ENCODE results near the gene SH3RF3.

Gene SH3RF3

GRCh38 chr2:109176928-109177327, 47.9 kb downstream of the SH3RF3 start:
- peaks cover 0 to 9% (median 2%) of the 10 kb centered on the region in 4 experiments for H3K4me1 ChIP-seq (ENCODE audit: control extremely low read depth in 1 of 4, control insufficient read depth in 4 of 4, insufficient read depth in 4 of 4, low read length in 3 of 4)
- no peak overlapping the region for H3K27ac ChIP-seq (ENCODE audit: insufficient read depth in 1 of 2, low read depth in 1 of 2, low read length in 2 of 2, poor library complexity in 1 of 2, severe bottlenecking in 2 of 2)
- peaks cover 0 to 2% (median 0%) of the 10 kb centered on the region in 5 experiments for H3K27me3 ChIP-seq (replicated peaks in 2 of 5; ENCODE audit: control insufficient read depth in 4 of 5, insufficient read depth in 5 of 5, low read length in 4 of 5)
- CTCF ChIA-PET, result no interaction called here
- no peak overlapping the region for H3K4me3 ChIP-seq (ENCODE audit: control insufficient read depth in 1 of 7, extremely low read depth in 1 of 7, insufficient read depth in 4 of 7, low read depth in 2 of 7, low read length in 6 of 7)
- POLR2A ChIA-PET, result no interaction called here
- DNase-seq, result peak; percentile 14 to 48 (median 17)
- H3K9me3 ChIP-seq (ENCODE audit: control extremely low read depth in 1 of 5, control insufficient read depth in 4 of 5, insufficient read depth in 2 of 5, low read depth in 1 of 5, low read length in 4 of 5), result peaks cover 0 to 27% (median 10%) of the 10 kb centered on the region in 5 experiments
- 84% methylated on average over 2 of the region's 2 CpGs for WGBS (ENCODE audit: insufficient coverage)
- no peaks in the 10 kb centered on the region for H3K36me3 ChIP-seq (ENCODE audit: control insufficient read depth in 4 of 4, insufficient read depth in 4 of 4, low read length in 3 of 4)

GRCh38 chr2:109177635-109178034, 48.6 kb downstream of the SH3RF3 start:
- Histone ChIP-seq H3K4me3 (ENCODE audit: control insufficient read depth in 1 of 7, extremely low read depth in 1 of 7, insufficient read depth in 4 of 7, low read depth in 2 of 7, low read length in 6 of 7) (no peak overlapping the region), H3K36me3 (ENCODE audit: control insufficient read depth in 4 of 4, insufficient read depth in 4 of 4, low read length in 3 of 4) (no peaks in the 10 kb centered on the region), H3K27me3 (replicated peaks in 2 of 5; ENCODE audit: control insufficient read depth in 4 of 5, insufficient read depth in 5 of 5, low read length in 4 of 5) (peaks cover 0 to 2% (median 0%) of the 10 kb centered on the region in 5 experiments), H3K9me3 (ENCODE audit: control extremely low read depth in 1 of 5, control insufficient read depth in 4 of 5, insufficient read depth in 2 of 5, low read depth in 1 of 5, low read length in 4 of 5) (peaks cover 2 to 30% (median 10%) of the 10 kb centered on the region in 5 experiments), H3K4me1 (ENCODE audit: control extremely low read depth in 1 of 4, control insufficient read depth in 4 of 4, insufficient read depth in 4 of 4, low read length in 3 of 4) (peaks cover 0 to 9% (median 2%) of the 10 kb centered on the region in 4 experiments), H3K27ac (ENCODE audit: insufficient read depth in 1 of 2, low read depth in 1 of 2, low read length in 2 of 2, poor library complexity in 1 of 2, severe bottlenecking in 2 of 2) (no peak overlapping the region)
- ChIA-PET CTCF (no interaction called here), POLR2A (no interaction called here)
- DNase-seq, result no peak

GRCh38 chr2:109178968-109179367, 50.0 kb downstream of the SH3RF3 start:
- peaks cover 0 to 4% (median 2%) of the 10 kb centered on the region in 4 experiments for H3K4me1 ChIP-seq (ENCODE audit: control extremely low read depth in 1 of 4, control insufficient read depth in 4 of 4, insufficient read depth in 4 of 4, low read length in 3 of 4)
- peaks cover 2 to 30% (median 10%) of the 10 kb centered on the region in 5 experiments for H3K9me3 ChIP-seq (ENCODE audit: control extremely low read depth in 1 of 5, control insufficient read depth in 4 of 5, insufficient read depth in 2 of 5, low read depth in 1 of 5, low read length in 4 of 5)
- ChIA-PET POLR2A (no interaction called here), CTCF (no interaction called here)
- H3K4me3 ChIP-seq (ENCODE audit: control insufficient read depth in 1 of 7, extremely low read depth in 1 of 7, insufficient read depth in 4 of 7, low read depth in 2 of 7, low read length in 6 of 7), result no peak overlapping the region
- WGBS (ENCODE audit: insufficient coverage), result 93% methylated on average over 3 of the region's 3 CpGs
- no peak overlapping the region for H3K27ac ChIP-seq (ENCODE audit: insufficient read depth in 1 of 2, low read depth in 1 of 2, low read length in 2 of 2, poor library complexity in 1 of 2, severe bottlenecking in 2 of 2)
- H3K36me3 ChIP-seq (ENCODE audit: control insufficient read depth in 4 of 4, insufficient read depth in 4 of 4, low read length in 3 of 4), result no peaks in the 10 kb centered on the region
- peaks cover 0 to 2% (median 0%) of the 10 kb centered on the region in 5 experiments for H3K27me3 ChIP-seq (replicated peaks in 2 of 5; ENCODE audit: control insufficient read depth in 4 of 5, insufficient read depth in 5 of 5, low read length in 4 of 5)
- DNase-seq, result no peak

GRCh38 chr2:109180786-109181185, 51.8 kb downstream of the SH3RF3 start:
- WGBS (ENCODE audit: insufficient coverage), result 100% methylated on average over 2 of the region's 3 CpGs
- CTCF ChIA-PET, result no interaction called here
- no peak for DNase-seq

GRCh38 chr2:109182426-109182825, 53.4 kb downstream of the SH3RF3 start:
- Histone ChIP-seq H3K4me1 (ENCODE audit: control extremely low read depth in 1 of 4, control insufficient read depth in 4 of 4, insufficient read depth in 4 of 4, low read length in 3 of 4) (no peaks in the 10 kb centered on the region), H3K9me3 (ENCODE audit: control extremely low read depth in 1 of 5, control insufficient read depth in 4 of 5, insufficient read depth in 2 of 5, low read depth in 1 of 5, low read length in 4 of 5) (peaks cover 2 to 24% (median 4%) of the 10 kb centered on the region in 5 experiments), H3K27me3 (replicated peaks in 2 of 5; ENCODE audit: control insufficient read depth in 4 of 5, insufficient read depth in 5 of 5, low read length in 4 of 5) (peaks cover 0 to 3% (median 0%) of the 10 kb centered on the region in 5 experiments), H3K36me3 (ENCODE audit: control insufficient read depth in 4 of 4, insufficient read depth in 4 of 4, low read length in 3 of 4) (no peaks in the 10 kb centered on the region), H3K4me3 (ENCODE audit: control insufficient read depth in 1 of 7, extremely low read depth in 1 of 7, insufficient read depth in 4 of 7, low read depth in 2 of 7, low read length in 6 of 7) (no peak overlapping the region), H3K27ac (ENCODE audit: insufficient read depth in 1 of 2, low read depth in 1 of 2, low read length in 2 of 2, poor library complexity in 1 of 2, severe bottlenecking in 2 of 2) (no peak overlapping the region)
- CTCF ChIA-PET, result no interaction called here
- no peak for DNase-seq
- WGBS (ENCODE audit: insufficient coverage), result no CpG with 5 or more reads among the region's 2 CpGs
- POLR2A ChIA-PET, result no interaction called here

More at GRCh38 chr2:109180786-109181185, 51.8 kb downstream of the SH3RF3 start:
- H3K36me3 ChIP-seq (ENCODE audit: control insufficient read depth in 4 of 4, insufficient read depth in 4 of 4, low read length in 3 of 4), result no peaks in the 10 kb centered on the region
- no peak overlapping the region for H3K27ac ChIP-seq (ENCODE audit: insufficient read depth in 1 of 2, low read depth in 1 of 2, low read length in 2 of 2, poor library complexity in 1 of 2, severe bottlenecking in 2 of 2)
- peaks cover 0 to 2% (median 0%) of the 10 kb centered on the region in 5 experiments for H3K27me3 ChIP-seq (replicated peaks in 2 of 5; ENCODE audit: control insufficient read depth in 4 of 5, insufficient read depth in 5 of 5, low read length in 4 of 5)
- no peak overlapping the region for H3K4me3 ChIP-seq (ENCODE audit: control insufficient read depth in 1 of 7, extremely low read depth in 1 of 7, insufficient read depth in 4 of 7, low read depth in 2 of 7, low read length in 6 of 7)
- peaks cover 2 to 24% (median 4%) of the 10 kb centered on the region in 5 experiments for H3K9me3 ChIP-seq (ENCODE audit: control extremely low read depth in 1 of 5, control insufficient read depth in 4 of 5, insufficient read depth in 2 of 5, low read depth in 1 of 5, low read length in 4 of 5)
- no peaks in the 10 kb centered on the region for H3K4me1 ChIP-seq (ENCODE audit: control extremely low read depth in 1 of 4, control insufficient read depth in 4 of 4, insufficient read depth in 4 of 4, low read length in 3 of 4)
- POLR2A ChIA-PET, result no interaction called here

GRCh38 chr2:109183871-109184270, 54.9 kb downstream of the SH3RF3 start:
- DNase-seq, result no peak
- Histone ChIP-seq H3K27me3 (replicated peaks in 2 of 5; ENCODE audit: control insufficient read depth in 4 of 5, insufficient read depth in 5 of 5, low read length in 4 of 5) (peaks cover 0 to 4% (median 0%) of the 10 kb centered on the region in 5 experiments), H3K27ac (ENCODE audit: insufficient read depth in 1 of 2, low read depth in 1 of 2, low read length in 2 of 2, poor library complexity in 1 of 2, severe bottlenecking in 2 of 2) (no peak overlapping the region), H3K4me1 (ENCODE audit: control extremely low read depth in 1 of 4, control insufficient read depth in 4 of 4, insufficient read depth in 4 of 4, low read length in 3 of 4) (no peaks in the 10 kb centered on the region), H3K4me3 (ENCODE audit: control insufficient read depth in 1 of 7, extremely low read depth in 1 of 7, insufficient read depth in 4 of 7, low read depth in 2 of 7, low read length in 6 of 7) (no peak overlapping the region), H3K36me3 (ENCODE audit: control insufficient read depth in 4 of 4, insufficient read depth in 4 of 4, low read length in 3 of 4) (no peaks in the 10 kb centered on the region), H3K9me3 (ENCODE audit: control extremely low read depth in 1 of 5, control insufficient read depth in 4 of 5, insufficient read depth in 2 of 5, low read depth in 1 of 5, low read length in 4 of 5) (peaks cover 2 to 24% (median 4%) of the 10 kb centered on the region in 5 experiments)
- ChIA-PET POLR2A (no interaction called here), CTCF (interaction anchor here (1.2 kb wide), 1 partner anchor 11 kb away, joined by 5 read pairs; no protein-coding TSS in a partner anchor)
- 100% methylated on average over 3 of the region's 4 CpGs for WGBS (ENCODE audit: insufficient coverage)

GRCh38 chr2:109184368-109184767, 55.4 kb downstream of the SH3RF3 start:
- Histone ChIP-seq H3K4me3 (ENCODE audit: control insufficient read depth in 1 of 7, extremely low read depth in 1 of 7, insufficient read depth in 4 of 7, low read depth in 2 of 7, low read length in 6 of 7) (no peak overlapping the region), H3K9me3 (ENCODE audit: control extremely low read depth in 1 of 5, control insufficient read depth in 4 of 5, insufficient read depth in 2 of 5, low read depth in 1 of 5, low read length in 4 of 5) (peaks cover under 1 to 19% (median 4%) of the 10 kb centered on the region in 5 experiments), H3K27ac (ENCODE audit: insufficient read depth in 1 of 2, low read depth in 1 of 2, low read length in 2 of 2, poor library complexity in 1 of 2, severe bottlenecking in 2 of 2) (no peak overlapping the region), H3K36me3 (ENCODE audit: control insufficient read depth in 4 of 4, insufficient read depth in 4 of 4, low read length in 3 of 4) (no peaks in the 10 kb centered on the region), H3K4me1 (ENCODE audit: control extremely low read depth in 1 of 4, control insufficient read depth in 4 of 4, insufficient read depth in 4 of 4, low read length in 3 of 4) (no peaks in the 10 kb centered on the region), H3K27me3 (replicated peaks in 2 of 5; ENCODE audit: control insufficient read depth in 4 of 5, insufficient read depth in 5 of 5, low read length in 4 of 5) (peaks cover 0 to 4% (median 0%) of the 10 kb centered on the region in 5 experiments)
- POLR2A ChIA-PET, result no interaction called here
- DNase-seq, result no peak
- 96% methylated on average over 3 of the region's 3 CpGs for WGBS (ENCODE audit: insufficient coverage)
- CTCF ChIA-PET, result interaction anchor here (1.2 kb wide), 1 partner anchor 11 kb away, joined by 5 read pairs; no protein-coding TSS in a partner anchor

Data from common myeloid progenitor, CD34-positive (primary cell).